GM23338 (cell line): ENCODE measurements around the gene CDC42BPB. TPM values are rescaled to one million over a fixed set of nuclear protein-coding genes. Genes with fewer than 3 reads are reported as not detected.

Experiments
- ATAC-seq: fragments of 200-7000 bp; cut with Tn5 transposase; 3 replicates; pipeline ENCODE4 v1.9.1; 2020
- DNase-seq: peaks from one replicate; pipeline ENCODE4 v3.0.0-alpha.2; 2015; ENCODE audit warnings: low spot score
- H2AFZ ChIP-seq: fragments of 200-600 bp; sonication (generic); 2 replicates; pipeline ENCODE4 v1.8.0; 2016; ENCODE audit warnings: antibody characterized with exemption, mild to moderate bottlenecking, moderate library complexity
- H3F3A ChIP-seq: fragments of 200-600 bp; sonication (generic); replicated peaks from 2 replicates; pipeline ENCODE4 v1.8.0; 2017; ENCODE audit warnings: antibody characterized with exemption, mixed run types, low read depth
- H3K27ac ChIP-seq: fragments of 200-600 bp; sonication (generic); 2 replicates; pipeline ENCODE4 v1.6.1; 2016; ENCODE audit warnings: low read depth
- H3K27me3 ChIP-seq: fragments of 200-600 bp; sonication (generic); 2 replicates; pipeline ENCODE4 v1.8.0; 2016; ENCODE audit warnings: mild to moderate bottlenecking, mixed run types, moderate library complexity; ENCODE audit not compliant: insufficient read depth
- H3K36me3 ChIP-seq: fragments of 200-600 bp; sonication (generic); 2 replicates; pipeline ENCODE4 v1.8.0; 2016; ENCODE audit warnings: mild to moderate bottlenecking; ENCODE audit not compliant: insufficient read depth
- H3K4me1 ChIP-seq: fragments of 200-600 bp; sonication (generic); 2 replicates; pipeline ENCODE4 v1.8.0; 2016; ENCODE audit warnings: mild to moderate bottlenecking, moderate library complexity; ENCODE audit not compliant: insufficient read depth
- H3K4me2 ChIP-seq: fragments of 200-600 bp; sonication (generic); 2 replicates; pipeline ENCODE4 v1.7.1; 2017; ENCODE audit warnings: mixed run types
- H3K4me3 ChIP-seq: fragments of 200-600 bp; sonication (generic); 2 replicates; pipeline ENCODE4 v1.6.1; 2016; ENCODE audit warnings: mixed run types
- H3K79me2 ChIP-seq: fragments of 200-600 bp; sonication (generic); replicated peaks from 2 replicates; pipeline ENCODE4 v1.8.0; 2017; ENCODE audit warnings: mild to moderate bottlenecking; ENCODE audit not compliant: insufficient read depth
- H3K9me2 ChIP-seq: fragments of 200-600 bp; sonication (generic); 2 replicates; pipeline ENCODE4 v1.8.0; 2017; ENCODE audit not compliant: insufficient read depth
- H4K20me1 ChIP-seq: fragments of 200-600 bp; sonication (generic); replicated peaks from 2 replicates; pipeline ENCODE4 v1.8.0; 2017; ENCODE audit warnings: mild to moderate bottlenecking; ENCODE audit not compliant: insufficient read depth
- H3K27ac Mint-ChIP-seq: 2 replicates; pipeline ENCODE4 v1.8.0; 2020; ENCODE audit warnings: inconsistent platforms, mild to moderate bottlenecking, moderate library complexity, mixed read lengths
- H3K27me3 Mint-ChIP-seq: 3 replicates; pipeline ENCODE4 v1.8.0; 2022; ENCODE audit warnings: low read depth, mild to moderate bottlenecking, moderate library complexity, mixed read lengths, inconsistent platforms; ENCODE audit not compliant: insufficient read depth, poor library complexity
- H3K36me3 Mint-ChIP-seq: 3 replicates; pipeline ENCODE4 v1.8.0; 2021; ENCODE audit warnings: low read depth, mild to moderate bottlenecking, inconsistent platforms, moderate library complexity, mixed read lengths
- H3K4me1 Mint-ChIP-seq: 3 replicates; pipeline ENCODE4 v1.8.0; 2020; ENCODE audit warnings: mild to moderate bottlenecking, inconsistent platforms, mixed read lengths
- H3K4me3 Mint-ChIP-seq: 3 replicates; pipeline ENCODE4 v1.8.0; 2021; ENCODE audit warnings: moderate library complexity, mild to moderate bottlenecking, inconsistent platforms, mixed read lengths
- H3K9me3 Mint-ChIP-seq: 3 replicates; pipeline ENCODE4 v1.8.0; 2020; ENCODE audit warnings: moderate library complexity, mild to moderate bottlenecking, inconsistent platforms, mixed read lengths
- CREB1 ChIP-seq: fragments of 250-450 bp; sonication (Bioruptor Pico); IDR thresholded peaks from 2 replicates; pipeline ENCODE4 v1.5.0; 2020; ENCODE audit warnings: low read depth, mild to moderate bottlenecking, moderate library complexity
- CTCF ChIP-seq, 2 experiments: fragments of 200-600 bp in 1 of 2; sonication (generic) in 1 of 2; conservative IDR thresholded peaks; 2 replicates each; pipeline versions ENCODE4 v1.5.1 to v1.6.1; 2016 to 2017; ENCODE audit warnings: antibody characterized with exemption in 2 of 2, low read depth in 2 of 2, mild to moderate bottlenecking in 2 of 2, moderate library complexity in 1 of 2
- EZH2 ChIP-seq: fragments of 200-600 bp; sonication (generic); IDR thresholded peaks from one replicate; pipeline ENCODE4 v1.8.0; 2017; ENCODE audit warnings: antibody characterized with exemption, mild to moderate bottlenecking, low read depth; ENCODE audit not compliant: unreplicated experiment
- EZH2phosphoT487 ChIP-seq: fragments of 200-600 bp; sonication (generic); IDR thresholded peaks from one replicate; pipeline ENCODE4 v1.8.1; 2018; ENCODE audit warnings: antibody characterized with exemption; ENCODE audit not compliant: unreplicated experiment
- JUNB ChIP-seq: IDR thresholded peaks from one replicate; pipeline ENCODE4 v1.6.1; 2016; ENCODE audit warnings: antibody characterized with exemption; ENCODE audit not compliant: unreplicated experiment
- NANOG ChIP-seq: IDR thresholded peaks from 2 replicates; pipeline ENCODE4 v1.6.1; 2016; ENCODE audit warnings: antibody characterized with exemption, borderline replicate concordance
- POLR2AphosphoS5 ChIP-seq: IDR thresholded peaks from 2 replicates; pipeline ENCODE4 v1.6.1; 2016; ENCODE audit warnings: antibody characterized with exemption, low read depth
- STAT1 ChIP-seq: IDR thresholded peaks from one replicate; pipeline ENCODE4 v1.6.1; 2016; ENCODE audit warnings: antibody characterized with exemption; ENCODE audit not compliant: unreplicated experiment
- ZNF114 ChIP-seq: fragments of 250-450 bp; sonication (Bioruptor Pico); IDR thresholded peaks from 2 replicates; pipeline ENCODE4 v1.5.0; 2020; ENCODE audit warnings: mild to moderate bottlenecking, moderate library complexity
- ZNF331 ChIP-seq: fragments of 250-450 bp; sonication (Bioruptor Pico); IDR thresholded peaks from 2 replicates; pipeline ENCODE4 v1.5.0; 2020; ENCODE audit warnings: low read depth, mild to moderate bottlenecking, moderate library complexity
- polyA plus RNA-seq: library from polyadenylated mRNA; unstranded; fragments of >200 nt; fragmentation: Nextera tagmentation; extraction: Ambion mirVana; gene quantifications from 2 replicates; pipeline ENCODE4 v1.2.1, GENCODE V29; 2016
- total RNA-seq: library from RNA; depleted of rRNA; stranded (reverse); fragments of >200 nt; shearing (Covaris generic); gene quantifications from 2 replicates; pipeline ENCODE4 v1.2.3, GENCODE V29; 2014
- TF ChIP-seq, protein P1 (sequence below): IDR thresholded peaks from one replicate; pipeline ENCODE4 v1.6.1; 2018; ENCODE audit warnings: antibody characterized with exemption; ENCODE audit not compliant: unreplicated experiment
- TF ChIP-seq, protein P2 (sequence below): IDR thresholded peaks from 2 replicates; pipeline ENCODE4 v1.6.1; 2016; ENCODE audit warnings: antibody characterized with exemption
- TF ChIP-seq, protein P3 (sequence below): fragments of 250-450 bp; sonication (Bioruptor Pico); IDR thresholded peaks from 2 replicates; pipeline ENCODE4 v1.5.0; 2020; ENCODE audit warnings: mild to moderate bottlenecking, moderate library complexity

CDC42BPB gene
- total and polyA plus RNA-seq, 2 experiments from 2014 or later: 12.3 to 127 TPM

- H4K20me1 ChIP-seq: peaks cover 36% of the 10 kb centered on the region
- no peak for DNase-seq
- H3K4me1 Mint-ChIP-seq: peaks cover 25% of the 10 kb centered on the region
- 0 out of 2 replicates have a peak, but pooled peaks cover 7% of the 10 kb centered on the region for H3F3A ChIP-seq
- H3K27ac ChIP-seq: no peak overlapping the region
- H3K4me3 ChIP-seq: peak overlapping the region; percentile 70
- H3K4me3 Mint-ChIP-seq: peak overlapping the region; percentile 90; the same call in 2 of the 3 replicates
- H3K36me3 ChIP-seq: no peaks in the 10 kb centered on the region
- no peaks in the 10 kb centered on the region for H3K27me3 ChIP-seq
- H3K9me3 Mint-ChIP-seq: no peaks in the 10 kb centered on the region
- peaks cover 44% of the 10 kb centered on the region for H3K79me2 ChIP-seq
- no peak overlapping the region for H3K27ac Mint-ChIP-seq
- no peaks in the 10 kb centered on the region for H3K9me2 ChIP-seq
- H3K4me2 ChIP-seq: peak overlapping the region; percentile 91
- no peak overlapping the region for H2AFZ ChIP-seq
- TF ChIP-seq, protein P1, sequence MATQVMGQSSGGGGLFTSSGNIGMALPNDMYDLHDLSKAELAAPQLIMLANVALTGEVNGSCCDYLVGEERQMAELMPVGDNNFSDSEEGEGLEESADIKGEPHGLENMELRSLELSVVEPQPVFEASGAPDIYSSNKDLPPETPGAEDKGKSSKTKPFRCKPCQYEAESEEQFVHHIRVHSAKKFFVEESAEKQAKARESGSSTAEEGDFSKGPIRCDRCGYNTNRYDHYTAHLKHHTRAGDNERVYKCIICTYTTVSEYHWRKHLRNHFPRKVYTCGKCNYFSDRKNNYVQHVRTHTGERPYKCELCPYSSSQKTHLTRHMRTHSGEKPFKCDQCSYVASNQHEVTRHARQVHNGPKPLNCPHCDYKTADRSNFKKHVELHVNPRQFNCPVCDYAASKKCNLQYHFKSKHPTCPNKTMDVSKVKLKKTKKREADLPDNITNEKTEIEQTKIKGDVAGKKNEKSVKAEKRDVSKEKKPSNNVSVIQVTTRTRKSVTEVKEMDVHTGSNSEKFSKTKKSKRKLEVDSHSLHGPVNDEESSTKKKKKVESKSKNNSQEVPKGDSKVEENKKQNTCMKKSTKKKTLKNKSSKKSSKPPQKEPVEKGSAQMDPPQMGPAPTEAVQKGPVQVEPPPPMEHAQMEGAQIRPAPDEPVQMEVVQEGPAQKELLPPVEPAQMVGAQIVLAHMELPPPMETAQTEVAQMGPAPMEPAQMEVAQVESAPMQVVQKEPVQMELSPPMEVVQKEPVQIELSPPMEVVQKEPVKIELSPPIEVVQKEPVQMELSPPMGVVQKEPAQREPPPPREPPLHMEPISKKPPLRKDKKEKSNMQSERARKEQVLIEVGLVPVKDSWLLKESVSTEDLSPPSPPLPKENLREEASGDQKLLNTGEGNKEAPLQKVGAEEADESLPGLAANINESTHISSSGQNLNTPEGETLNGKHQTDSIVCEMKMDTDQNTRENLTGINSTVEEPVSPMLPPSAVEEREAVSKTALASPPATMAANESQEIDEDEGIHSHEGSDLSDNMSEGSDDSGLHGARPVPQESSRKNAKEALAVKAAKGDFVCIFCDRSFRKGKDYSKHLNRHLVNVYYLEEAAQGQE: no peak
- TF ChIP-seq ZNF114 (CRISPR knock-in tag) (no peak), CTCF (conservative IDR thresholded peaks at IDR 0.05; ENCODE audit: low read depth in 2 of 2) (no peak), EZH2 (no peak), CREB1 (CRISPR knock-in tag) (no peak), JUNB (no peak), STAT1 (no peak), EZH2phosphoT487 (no peak), NANOG (no peak), POLR2AphosphoS5 (no peak), ZNF331 (no peak)
- TF ChIP-seq, protein P2, sequence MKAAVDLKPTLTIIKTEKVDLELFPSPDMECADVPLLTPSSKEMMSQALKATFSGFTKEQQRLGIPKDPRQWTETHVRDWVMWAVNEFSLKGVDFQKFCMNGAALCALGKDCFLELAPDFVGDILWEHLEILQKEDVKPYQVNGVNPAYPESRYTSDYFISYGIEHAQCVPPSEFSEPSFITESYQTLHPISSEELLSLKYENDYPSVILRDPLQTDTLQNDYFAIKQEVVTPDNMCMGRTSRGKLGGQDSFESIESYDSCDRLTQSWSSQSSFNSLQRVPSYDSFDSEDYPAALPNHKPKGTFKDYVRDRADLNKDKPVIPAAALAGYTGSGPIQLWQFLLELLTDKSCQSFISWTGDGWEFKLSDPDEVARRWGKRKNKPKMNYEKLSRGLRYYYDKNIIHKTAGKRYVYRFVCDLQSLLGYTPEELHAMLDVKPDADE: no peak
- TF ChIP-seq, protein P3, sequence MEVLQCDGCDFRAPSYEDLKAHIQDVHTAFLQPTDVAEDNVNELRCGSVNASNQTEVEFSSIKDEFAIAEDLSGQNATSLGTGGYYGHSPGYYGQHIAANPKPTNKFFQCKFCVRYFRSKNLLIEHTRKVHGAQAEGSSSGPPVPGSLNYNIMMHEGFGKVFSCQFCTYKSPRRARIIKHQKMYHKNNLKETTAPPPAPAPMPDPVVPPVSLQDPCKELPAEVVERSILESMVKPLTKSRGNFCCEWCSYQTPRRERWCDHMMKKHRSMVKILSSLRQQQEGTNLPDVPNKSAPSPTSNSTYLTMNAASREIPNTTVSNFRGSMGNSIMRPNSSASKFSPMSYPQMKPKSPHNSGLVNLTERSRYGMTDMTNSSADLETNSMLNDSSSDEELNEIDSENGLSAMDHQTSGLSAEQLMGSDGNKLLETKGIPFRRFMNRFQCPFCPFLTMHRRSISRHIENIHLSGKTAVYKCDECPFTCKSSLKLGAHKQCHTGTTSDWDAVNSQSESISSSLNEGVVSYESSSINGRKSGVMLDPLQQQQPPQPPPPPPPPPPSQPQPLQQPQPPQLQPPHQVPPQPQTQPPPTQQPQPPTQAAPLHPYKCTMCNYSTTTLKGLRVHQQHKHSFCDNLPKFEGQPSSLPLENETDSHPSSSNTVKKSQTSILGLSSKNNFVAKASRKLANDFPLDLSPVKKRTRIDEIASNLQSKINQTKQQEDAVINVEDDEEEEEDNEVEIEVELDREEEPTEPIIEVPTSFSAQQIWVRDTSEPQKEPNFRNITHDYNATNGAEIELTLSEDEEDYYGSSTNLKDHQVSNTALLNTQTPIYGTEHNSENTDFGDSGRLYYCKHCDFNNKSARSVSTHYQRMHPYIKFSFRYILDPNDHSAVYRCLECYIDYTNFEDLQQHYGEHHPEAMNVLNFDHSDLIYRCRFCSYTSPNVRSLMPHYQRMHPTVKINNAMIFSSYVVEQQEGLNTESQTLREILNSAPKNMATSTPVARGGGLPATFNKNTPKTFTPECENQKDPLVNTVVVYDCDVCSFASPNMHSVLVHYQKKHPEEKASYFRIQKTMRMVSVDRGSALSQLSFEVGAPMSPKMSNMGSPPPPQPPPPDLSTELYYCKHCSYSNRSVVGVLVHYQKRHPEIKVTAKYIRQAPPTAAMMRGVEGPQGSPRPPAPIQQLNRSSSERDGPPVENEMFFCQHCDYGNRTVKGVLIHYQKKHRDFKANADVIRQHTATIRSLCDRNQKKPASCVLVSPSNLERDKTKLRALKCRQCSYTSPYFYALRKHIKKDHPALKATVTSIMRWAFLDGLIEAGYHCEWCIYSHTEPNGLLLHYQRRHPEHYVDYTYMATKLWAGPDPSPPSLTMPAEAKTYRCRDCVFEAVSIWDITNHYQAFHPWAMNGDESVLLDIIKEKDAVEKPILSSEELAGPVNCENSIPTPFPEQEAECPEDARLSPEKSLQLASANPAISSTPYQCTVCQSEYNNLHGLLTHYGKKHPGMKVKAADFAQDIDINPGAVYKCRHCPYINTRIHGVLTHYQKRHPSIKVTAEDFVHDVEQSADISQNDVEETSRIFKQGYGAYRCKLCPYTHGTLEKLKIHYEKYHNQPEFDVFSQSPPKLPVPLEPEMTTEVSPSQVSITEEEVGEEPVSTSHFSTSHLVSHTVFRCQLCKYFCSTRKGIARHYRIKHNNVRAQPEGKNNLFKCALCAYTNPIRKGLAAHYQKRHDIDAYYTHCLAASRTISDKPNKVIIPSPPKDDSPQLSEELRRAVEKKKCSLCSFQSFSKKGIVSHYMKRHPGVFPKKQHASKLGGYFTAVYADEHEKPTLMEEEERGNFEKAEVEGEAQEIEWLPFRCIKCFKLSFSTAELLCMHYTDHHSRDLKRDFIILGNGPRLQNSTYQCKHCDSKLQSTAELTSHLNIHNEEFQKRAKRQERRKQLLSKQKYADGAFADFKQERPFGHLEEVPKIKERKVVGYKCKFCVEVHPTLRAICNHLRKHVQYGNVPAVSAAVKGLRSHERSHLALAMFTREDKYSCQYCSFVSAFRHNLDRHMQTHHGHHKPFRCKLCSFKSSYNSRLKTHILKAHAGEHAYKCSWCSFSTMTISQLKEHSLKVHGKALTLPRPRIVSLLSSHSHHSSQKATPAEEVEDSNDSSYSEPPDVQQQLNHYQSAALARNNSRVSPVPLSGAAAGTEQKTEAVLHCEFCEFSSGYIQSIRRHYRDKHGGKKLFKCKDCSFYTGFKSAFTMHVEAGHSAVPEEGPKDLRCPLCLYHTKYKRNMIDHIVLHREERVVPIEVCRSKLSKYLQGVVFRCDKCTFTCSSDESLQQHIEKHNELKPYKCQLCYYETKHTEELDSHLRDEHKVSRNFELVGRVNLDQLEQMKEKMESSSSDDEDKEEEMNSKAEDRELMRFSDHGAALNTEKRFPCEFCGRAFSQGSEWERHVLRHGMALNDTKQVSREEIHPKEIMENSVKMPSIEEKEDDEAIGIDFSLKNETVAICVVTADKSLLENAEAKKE (CRISPR knock-in tag): no peak
- H3K27me3 Mint-ChIP-seq: peaks cover 8% of the 10 kb centered on the region
- H3K36me3 Mint-ChIP-seq: peaks cover 4% of the 10 kb centered on the region; the same call in 1 of the 3 replicates
- peaks cover 14% of the 10 kb centered on the region for H3K4me1 ChIP-seq
- peak; percentile 3; the same call in 2 of the 3 replicates for ATAC-seq
Observed at GRCh38 chr14:103057028-103057371, 349 bp downstream of the CDC42BPB start.
